ENCODE measurements around the gene TUBB4A.

TUBB4A gene

DNA sequence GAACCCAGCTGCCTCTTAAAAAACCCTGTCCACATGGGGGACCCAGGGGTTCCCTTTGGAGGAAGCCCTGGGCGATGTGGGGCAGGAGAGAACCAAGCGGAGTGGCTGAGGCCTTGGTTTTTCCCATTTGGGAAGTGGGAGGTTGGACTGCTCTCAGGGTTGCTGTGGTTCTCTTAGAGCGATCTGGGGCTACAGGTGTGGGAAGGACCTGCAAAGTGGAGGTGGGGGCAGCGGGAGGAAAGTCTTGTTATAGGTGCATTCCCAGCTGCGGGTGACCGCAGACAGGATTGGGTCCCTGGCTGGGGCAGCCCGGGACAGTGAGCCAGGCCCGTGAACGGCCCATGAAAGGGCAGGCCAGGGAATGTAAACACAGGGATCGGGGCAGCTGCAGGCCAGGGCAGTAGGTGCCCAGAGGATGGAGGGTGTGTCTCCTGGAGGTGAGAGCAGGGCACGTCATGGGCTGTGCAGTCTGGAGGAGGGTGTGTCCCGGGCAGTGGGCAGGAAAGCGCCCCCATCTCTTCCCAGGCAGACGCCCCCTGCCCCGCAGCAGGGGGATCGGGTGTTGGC is 43.3 kb downstream of the TUBB4A start:
- no peaks in the 10 kb centered on the region for H4K20me1 ChIP-seq (ENCODE audit: insufficient read depth, low read length, poor library complexity, severe bottlenecking)
- H3K27me3 ChIP-seq (ENCODE audit: insufficient read depth, low read length, poor library complexity, severe bottlenecking) = no peaks in the 10 kb centered on the region
- peaks cover 5% of the 10 kb centered on the region; the same call in 1 of the 2 replicates for H3K79me2 ChIP-seq (ENCODE audit: insufficient read depth, low read length)
- H3K9me3 ChIP-seq (ENCODE audit: insufficient read depth, low read depth, low read length) = no peaks in the 10 kb centered on the region
- TF ChIP-seq, protein P1, sequence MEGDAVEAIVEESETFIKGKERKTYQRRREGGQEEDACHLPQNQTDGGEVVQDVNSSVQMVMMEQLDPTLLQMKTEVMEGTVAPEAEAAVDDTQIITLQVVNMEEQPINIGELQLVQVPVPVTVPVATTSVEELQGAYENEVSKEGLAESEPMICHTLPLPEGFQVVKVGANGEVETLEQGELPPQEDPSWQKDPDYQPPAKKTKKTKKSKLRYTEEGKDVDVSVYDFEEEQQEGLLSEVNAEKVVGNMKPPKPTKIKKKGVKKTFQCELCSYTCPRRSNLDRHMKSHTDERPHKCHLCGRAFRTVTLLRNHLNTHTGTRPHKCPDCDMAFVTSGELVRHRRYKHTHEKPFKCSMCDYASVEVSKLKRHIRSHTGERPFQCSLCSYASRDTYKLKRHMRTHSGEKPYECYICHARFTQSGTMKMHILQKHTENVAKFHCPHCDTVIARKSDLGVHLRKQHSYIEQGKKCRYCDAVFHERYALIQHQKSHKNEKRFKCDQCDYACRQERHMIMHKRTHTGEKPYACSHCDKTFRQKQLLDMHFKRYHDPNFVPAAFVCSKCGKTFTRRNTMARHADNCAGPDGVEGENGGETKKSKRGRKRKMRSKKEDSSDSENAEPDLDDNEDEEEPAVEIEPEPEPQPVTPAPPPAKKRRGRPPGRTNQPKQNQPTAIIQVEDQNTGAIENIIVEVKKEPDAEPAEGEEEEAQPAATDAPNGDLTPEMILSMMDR (conservative IDR thresholded peaks at IDR 0.05; ENCODE audit: low read length) = no peak
- TF ChIP-seq EZH2phosphoT487 (IDR thresholded peaks at IDR 0.05; ENCODE audit: borderline replicate concordance) = no peak
- peak overlapping the region; percentile 48 for H3K9ac ChIP-seq (ENCODE audit: low read depth, low read length, poor library complexity, severe bottlenecking)
- no peaks in the 10 kb centered on the region for H3F3A ChIP-seq (ENCODE audit: low read depth)
- peaks cover 3% of the 10 kb centered on the region; the same call in 1 of the 2 replicates for H3K36me3 ChIP-seq (ENCODE audit: insufficient read depth, low read length)
- 0 out of 2 replicates have a peak overlapping the region, but pooled peaks have one; percentile 84 for H2AFZ ChIP-seq (ENCODE audit: low read length)
- no peaks in the 10 kb centered on the region for H3K9me2 ChIP-seq (replicated peaks; ENCODE audit: low read depth, low read length)
- H3K4me3 ChIP-seq (ENCODE audit: low read length, poor library complexity, severe bottlenecking) = peak overlapping the region; percentile 78
- H3K4me1 ChIP-seq (ENCODE audit: insufficient read depth, low read length, poor library complexity, severe bottlenecking) = peaks cover 12% of the 10 kb centered on the region
- H3K4me2 ChIP-seq (ENCODE audit: low read depth, low read length, poor library complexity, severe bottlenecking) = peak overlapping the region; percentile 88

GRCh38 chr19:6457958-6458694 is 44.0 kb downstream of the TUBB4A start:
- no peaks in the 10 kb centered on the region for H3F3A ChIP-seq (ENCODE audit: low read depth)
- no peak overlapping the region for H2AFZ ChIP-seq (ENCODE audit: low read length)
- peak overlapping the region; percentile 88 for H3K4me2 ChIP-seq (ENCODE audit: low read depth, low read length, poor library complexity, severe bottlenecking)
- H3K79me2 ChIP-seq (ENCODE audit: insufficient read depth, low read length) = peaks cover 5% of the 10 kb centered on the region; the same call in 1 of the 2 replicates
- H3K27me3 ChIP-seq (ENCODE audit: insufficient read depth, low read length, poor library complexity, severe bottlenecking) = no peaks in the 10 kb centered on the region
- peaks cover 3% of the 10 kb centered on the region; the same call in 1 of the 2 replicates for H3K36me3 ChIP-seq (ENCODE audit: insufficient read depth, low read length)
- TF ChIP-seq, protein P1 (conservative IDR thresholded peaks at IDR 0.05; ENCODE audit: low read length) = no peak
- TF ChIP-seq EZH2phosphoT487 (IDR thresholded peaks at IDR 0.05; ENCODE audit: borderline replicate concordance) = no peak
- H3K9me3 ChIP-seq (ENCODE audit: insufficient read depth, low read depth, low read length) = no peaks in the 10 kb centered on the region
- H3K9ac ChIP-seq (ENCODE audit: low read depth, low read length, poor library complexity, severe bottlenecking) = peak overlapping the region; percentile 48
- peaks cover 12% of the 10 kb centered on the region for H3K4me1 ChIP-seq (ENCODE audit: insufficient read depth, low read length, poor library complexity, severe bottlenecking)
- H3K9me2 ChIP-seq (replicated peaks; ENCODE audit: low read depth, low read length) = no peaks in the 10 kb centered on the region
- H3K4me3 ChIP-seq (ENCODE audit: low read length, poor library complexity, severe bottlenecking) = peak overlapping the region; percentile 78
- H4K20me1 ChIP-seq (ENCODE audit: insufficient read depth, low read length, poor library complexity, severe bottlenecking) = no peaks in the 10 kb centered on the region

DNA sequence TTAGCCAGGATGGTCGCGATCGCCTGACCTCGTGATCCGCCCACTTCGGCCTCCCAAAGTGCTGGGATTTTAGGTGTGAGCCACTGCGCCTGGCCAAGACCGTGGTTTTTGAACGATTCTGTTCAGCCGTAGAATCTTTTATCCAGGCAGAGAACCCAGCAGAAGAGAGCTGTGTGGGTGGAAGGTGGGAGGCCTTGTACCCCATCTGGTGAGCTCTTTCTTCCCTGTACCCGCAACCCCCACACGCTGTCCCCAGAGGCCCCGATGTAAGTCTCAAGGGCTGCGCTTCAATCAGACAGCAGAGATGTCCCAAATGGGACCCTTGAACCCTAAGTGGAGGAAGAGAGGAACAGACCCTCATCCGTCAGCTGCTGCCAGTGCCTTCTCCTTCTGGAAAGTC is 46.2 kb downstream of the TUBB4A start:
- no peaks in the 10 kb centered on the region for H3K9me3 ChIP-seq (ENCODE audit: insufficient read depth, low read depth, low read length)
- H3K79me2 ChIP-seq (ENCODE audit: insufficient read depth, low read length) = peaks cover 5% of the 10 kb centered on the region; the same call in 1 of the 2 replicates
- TF ChIP-seq EZH2phosphoT487 (IDR thresholded peaks at IDR 0.05; ENCODE audit: borderline replicate concordance) = no peak
- TF ChIP-seq, protein P1 (conservative IDR thresholded peaks at IDR 0.05; ENCODE audit: low read length) = no peak
- no peak overlapping the region for H3K4me3 ChIP-seq (ENCODE audit: low read length, poor library complexity, severe bottlenecking)
- H3K36me3 ChIP-seq (ENCODE audit: insufficient read depth, low read length) = peaks cover 3% of the 10 kb centered on the region; the same call in 1 of the 2 replicates
- H3K27me3 ChIP-seq (ENCODE audit: insufficient read depth, low read length, poor library complexity, severe bottlenecking) = no peaks in the 10 kb centered on the region
- no peaks in the 10 kb centered on the region for H3K9me2 ChIP-seq (replicated peaks; ENCODE audit: low read depth, low read length)
- peaks cover 12% of the 10 kb centered on the region for H3K4me1 ChIP-seq (ENCODE audit: insufficient read depth, low read length, poor library complexity, severe bottlenecking)
- H4K20me1 ChIP-seq (ENCODE audit: insufficient read depth, low read length, poor library complexity, severe bottlenecking) = no peaks in the 10 kb centered on the region
- H3K4me2 ChIP-seq (ENCODE audit: low read depth, low read length, poor library complexity, severe bottlenecking) = no peak overlapping the region
- no peak overlapping the region for H2AFZ ChIP-seq (ENCODE audit: low read length)
- H3K9ac ChIP-seq (ENCODE audit: low read depth, low read length, poor library complexity, severe bottlenecking) = no peak overlapping the region
- H3F3A ChIP-seq (ENCODE audit: low read depth) = no peaks in the 10 kb centered on the region
